A549 treated with GW870086 at 1 μM for 4 hours (cell line): ENCODE measurements around the gene GBX1. TPM values are rescaled to one million over a fixed set of nuclear protein-coding genes. Genes with fewer than 3 reads are reported as not detected.

Source experiments
- total RNA-seq: library from RNA; stranded (reverse); fragments of 200-300 nt; extraction: Qiagen RNA extraction; gene quantifications from 5 replicates; pipeline ENCODE4 v1.2.3, GENCODE V29; 2022; ENCODE audit warnings: low read depth

GBX1 gene
- total RNA-seq: 0.26 TPM in 1 of 5 replicates, not detected in the others

GRCh38 chr7:151167197-151167961 lies at the start of gene GBX1:
Gene GBX1 (minus strand): TSS chr7:151167694. CDS start chr7:151167548, 146 bp downstream.

GRCh38 chr7:151210087-151210854 lies 42.8 kb upstream of the GBX1 start, which contains the start of gene H2BK1:
Gene H2BK1 (minus strand): TSS chr7:151210488. CDS start chr7:151210318, 170 bp downstream.

GRCh38 chr7:151186640-151187408 lies 19.3 kb upstream of the GBX1 start, which contains the start of gene ASB10:
Gene ASB10 (minus strand): TSS chr7:151187250. CDS start chr7:151187130, 120 bp downstream.

Other genes with a start within 250 kb of the GBX1 start
- 1.2 to 1.6 TPM (median 1.5 TPM) in 5 replicates for gene KCNH2, start 189.4 kb downstream of the GBX1 start, total RNA-seq
- 0.35 to 1.2 TPM (median 0.53 TPM) in 5 replicates for gene NOS3, start 176.7 kb downstream of the GBX1 start, total RNA-seq
- 0.31 to 1.3 TPM (median 0.58 TPM) in 5 replicates for gene ATG9B, start 143.2 kb downstream of the GBX1 start, total RNA-seq
- 36.6 to 51.9 TPM (median 46.2 TPM) in 5 replicates for gene ABCB8, start 139.2 kb downstream of the GBX1 start, total RNA-seq
- 5.6 to 10.8 TPM (median 9.7 TPM) in 5 replicates for gene ASIC3, start 119.2 kb downstream of the GBX1 start, total RNA-seq
- 32.6 to 35.3 TPM (median 35.2 TPM) in 5 replicates for gene CDK5, start 109.8 kb downstream of the GBX1 start, total RNA-seq
- 198 to 288 TPM (median 268 TPM) in 5 replicates for gene SLC4A2, start 108.1 kb downstream of the GBX1 start, total RNA-seq
- 53.2 to 74.2 TPM (median 74.0 TPM) in 5 replicates for gene FASTK, start 86.9 kb downstream of the GBX1 start, total RNA-seq
- gene TMUB1, start 84.2 kb downstream of the GBX1 start, total RNA-seq: 34.0 to 56.4 TPM (median 54.1 TPM) in 5 replicates
- gene AGAP3, start 81.2 kb downstream of the GBX1 start, total RNA-seq: 48.5 to 63.7 TPM (median 58.1 TPM) in 5 replicates
- gene ASB10, start 19.6 kb upstream of the GBX1 start, total RNA-seq: not detected in 5 replicates
- not detected in 5 replicates for gene H2BK1, start 42.8 kb upstream of the GBX1 start, total RNA-seq
- 61.3 to 66.0 TPM (median 62.7 TPM) in 5 replicates for gene ABCF2, start 59.5 kb upstream of the GBX1 start, total RNA-seq
- 38.4 to 50.0 TPM (median 45.5 TPM) in 5 replicates for gene CHPF2, start 64.8 kb upstream of the GBX1 start, total RNA-seq
- 9.0 to 11.6 TPM (median 9.7 TPM) in 5 replicates for gene SMARCD3, start 81.0 kb upstream of the GBX1 start, total RNA-seq
- gene NUB1, start 174.1 kb upstream of the GBX1 start, total RNA-seq: 33.5 to 39.6 TPM (median 38.7 TPM) in 5 replicates
- 0.15 to 0.24 TPM in 2 of 5 replicates, not detected in the others for gene WDR86, start 242.3 kb upstream of the GBX1 start, total RNA-seq